ENCODE data around the gene GALNT17.

The GALNT17 gene

DNA sequence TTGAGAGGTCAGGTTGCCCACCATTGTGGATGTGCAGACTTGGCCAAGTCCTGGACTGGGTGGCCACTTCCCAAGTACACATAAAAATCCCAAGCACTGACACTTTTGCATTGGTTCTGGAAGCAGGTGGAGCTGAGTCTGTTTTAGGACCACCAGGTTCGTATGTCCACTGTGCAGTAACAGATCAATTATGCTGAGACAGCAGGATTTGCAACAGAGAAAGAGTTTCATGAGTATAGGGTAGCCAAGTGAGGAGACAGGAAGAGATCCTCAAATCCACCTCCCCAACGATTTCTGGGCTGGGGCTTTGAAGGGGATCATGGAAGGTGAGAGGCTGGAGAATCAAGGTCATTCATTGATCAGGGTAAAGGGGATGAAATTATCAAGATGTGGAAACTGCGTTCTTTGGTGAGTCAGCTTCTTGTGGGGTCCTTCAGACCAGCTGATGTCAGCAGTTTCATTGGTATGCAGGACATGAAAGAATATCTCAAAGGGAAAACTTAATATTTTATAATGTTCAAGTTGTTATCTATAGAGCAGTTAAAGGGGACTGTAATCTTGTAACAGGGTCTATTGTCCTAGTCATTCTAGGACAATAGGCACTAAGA, 277.7 kb downstream of the GALNT17 start:
- H3K36me3 Mint-ChIP-seq (ENCODE audit: low read depth) = no peaks in the 10 kb centered on the region
- H3K27ac Mint-ChIP-seq = no peak overlapping the region
- peaks cover 11% of the 10 kb centered on the region for H3K4me1 Mint-ChIP-seq
- H3K9me3 Mint-ChIP-seq = peaks cover 9% of the 10 kb centered on the region
- no peak overlapping the region for H3K4me3 Mint-ChIP-seq
- H3K27me3 Mint-ChIP-seq (ENCODE audit: low read depth) = peaks cover 5% of the 10 kb centered on the region
- TF ChIP-seq, protein P1, sequence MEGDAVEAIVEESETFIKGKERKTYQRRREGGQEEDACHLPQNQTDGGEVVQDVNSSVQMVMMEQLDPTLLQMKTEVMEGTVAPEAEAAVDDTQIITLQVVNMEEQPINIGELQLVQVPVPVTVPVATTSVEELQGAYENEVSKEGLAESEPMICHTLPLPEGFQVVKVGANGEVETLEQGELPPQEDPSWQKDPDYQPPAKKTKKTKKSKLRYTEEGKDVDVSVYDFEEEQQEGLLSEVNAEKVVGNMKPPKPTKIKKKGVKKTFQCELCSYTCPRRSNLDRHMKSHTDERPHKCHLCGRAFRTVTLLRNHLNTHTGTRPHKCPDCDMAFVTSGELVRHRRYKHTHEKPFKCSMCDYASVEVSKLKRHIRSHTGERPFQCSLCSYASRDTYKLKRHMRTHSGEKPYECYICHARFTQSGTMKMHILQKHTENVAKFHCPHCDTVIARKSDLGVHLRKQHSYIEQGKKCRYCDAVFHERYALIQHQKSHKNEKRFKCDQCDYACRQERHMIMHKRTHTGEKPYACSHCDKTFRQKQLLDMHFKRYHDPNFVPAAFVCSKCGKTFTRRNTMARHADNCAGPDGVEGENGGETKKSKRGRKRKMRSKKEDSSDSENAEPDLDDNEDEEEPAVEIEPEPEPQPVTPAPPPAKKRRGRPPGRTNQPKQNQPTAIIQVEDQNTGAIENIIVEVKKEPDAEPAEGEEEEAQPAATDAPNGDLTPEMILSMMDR (IDR thresholded peaks at IDR 0.05; ENCODE audit: unreplicated experiment in 3 of 3) = no peak

DNA sequence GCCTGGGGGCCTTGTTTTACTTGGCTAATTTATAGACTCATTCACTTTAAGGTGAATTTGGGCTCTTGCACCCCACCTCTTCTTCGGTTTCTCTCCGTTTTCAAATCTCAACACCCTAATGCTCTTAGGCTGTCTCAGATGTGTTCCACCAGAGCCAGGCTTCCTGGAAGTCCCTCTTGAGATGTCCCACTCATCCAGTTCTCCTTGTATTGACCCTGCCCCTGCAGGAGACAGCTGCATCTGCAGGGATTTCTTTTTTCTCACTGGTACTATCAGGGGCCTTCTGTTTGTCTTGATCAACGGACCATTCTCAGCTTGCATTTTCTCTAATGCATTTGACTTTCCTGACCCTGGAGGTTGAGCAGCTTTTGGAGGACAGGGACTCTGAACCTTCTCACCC, 279.5 kb downstream of the GALNT17 start:
- Mint-ChIP-seq H3K4me1 (peaks cover 11% of the 10 kb centered on the region), H3K9me3 (peaks cover 9% of the 10 kb centered on the region), H3K27me3 (ENCODE audit: low read depth) (peaks cover 5% of the 10 kb centered on the region), H3K27ac (no peak overlapping the region), H3K36me3 (ENCODE audit: low read depth) (no peaks in the 10 kb centered on the region), H3K4me3 (no peak overlapping the region)
- TF ChIP-seq, protein P1 (IDR thresholded peaks at IDR 0.05; ENCODE audit: unreplicated experiment in 3 of 3) = no peak

- Mint-ChIP-seq H3K4me1 (peaks cover 8% of the 10 kb centered on the region), H3K27ac (no peak overlapping the region), H3K9me3 (peaks cover 4% of the 10 kb centered on the region), H3K36me3 (ENCODE audit: low read depth) (no peaks in the 10 kb centered on the region), H3K27me3 (ENCODE audit: low read depth) (peaks cover 7% of the 10 kb centered on the region), H3K4me3 (no peak overlapping the region)
- TF ChIP-seq, protein P1 (IDR thresholded peaks at IDR 0.05; ENCODE audit: unreplicated experiment in 3 of 3) = no peak
Measured at GRCh38 chr7:71414490-71414889, 282.5 kb downstream of the GALNT17 start.

- no peaks in the 10 kb centered on the region for H3K9me3 Mint-ChIP-seq
- H3K27me3 Mint-ChIP-seq (ENCODE audit: low read depth) = peaks cover 8% of the 10 kb centered on the region
- no peak overlapping the region for H3K27ac Mint-ChIP-seq
- peaks cover 4% of the 10 kb centered on the region for H3K36me3 Mint-ChIP-seq (ENCODE audit: low read depth)
- H3K4me3 Mint-ChIP-seq = no peak overlapping the region
- TF ChIP-seq, protein P1 (IDR thresholded peaks at IDR 0.05; ENCODE audit: unreplicated experiment in 3 of 3) = no peak
- peaks cover 16% of the 10 kb centered on the region for H3K4me1 Mint-ChIP-seq
Measured at GRCh38 chr7:71419546-71420337, 287.8 kb downstream of the GALNT17 start.

- Mint-ChIP-seq H3K4me3 (no peak overlapping the region), H3K27ac (no peak overlapping the region), H3K36me3 (ENCODE audit: low read depth) (peaks cover 4% of the 10 kb centered on the region), H3K27me3 (ENCODE audit: low read depth) (peaks cover 12% of the 10 kb centered on the region), H3K9me3 (no peaks in the 10 kb centered on the region), H3K4me1 (peaks cover 29% of the 10 kb centered on the region)
- TF ChIP-seq, protein P1 (IDR thresholded peaks at IDR 0.05; ENCODE audit: unreplicated experiment in 3 of 3) = no peak
Measured at GRCh38 chr7:71422104-71422503, 290.2 kb downstream of the GALNT17 start.
